Activated CD4-positive, alpha-beta T cell treated with anti-CD3 and anti-CD28 coated beads, Interleukin-2, amount 50 U/mL, for 1 hour (primary cell): ENCODE data around the gene RGPD4.

Source experiments
- DNase-seq: peaks from one replicate; pipeline ENCODE4 v3.0.0-alpha.2; 2020

Gene RGPD4

DNA sequence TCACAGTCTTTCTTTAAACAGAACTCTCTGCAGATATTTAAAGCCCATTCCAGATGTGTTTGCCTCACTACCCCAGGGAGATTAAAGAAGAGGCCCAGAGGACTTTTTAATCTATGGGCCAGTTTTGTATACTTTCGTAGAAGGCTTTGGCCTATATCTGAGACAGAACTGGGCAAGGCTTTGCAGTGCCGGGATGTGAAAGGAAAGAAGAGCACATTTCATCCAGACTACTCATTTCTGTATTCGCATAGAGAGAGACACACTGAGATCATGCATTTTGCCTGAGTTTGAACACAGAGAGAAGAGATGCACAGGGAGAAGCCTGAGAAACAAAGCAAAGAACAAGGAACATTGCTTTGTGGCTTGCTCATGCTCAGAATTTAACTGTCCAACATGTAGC, 104.7 kb downstream of the RGPD4 start:
- DNase-seq, result no peak

DNA sequence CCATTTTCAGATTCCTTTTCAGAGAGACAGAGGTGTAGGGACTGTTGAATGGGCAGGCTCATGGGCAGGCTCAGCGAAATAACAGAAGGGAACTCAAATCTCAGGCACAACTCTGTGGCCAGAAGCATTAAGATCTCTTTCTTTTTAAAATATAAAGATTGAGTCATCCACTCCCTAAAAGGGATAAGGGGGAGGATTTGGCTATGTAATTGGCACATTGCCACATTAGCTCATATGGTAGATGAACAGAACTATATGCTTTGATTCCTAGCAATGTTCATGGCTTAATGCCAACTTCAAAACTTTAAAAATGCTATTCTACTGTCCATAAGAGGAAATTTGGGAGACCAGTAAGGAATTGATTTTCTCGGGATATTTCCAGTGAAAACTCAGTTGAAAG, 105.8 kb downstream of the RGPD4 start:
- no peak for DNase-seq

DNA sequence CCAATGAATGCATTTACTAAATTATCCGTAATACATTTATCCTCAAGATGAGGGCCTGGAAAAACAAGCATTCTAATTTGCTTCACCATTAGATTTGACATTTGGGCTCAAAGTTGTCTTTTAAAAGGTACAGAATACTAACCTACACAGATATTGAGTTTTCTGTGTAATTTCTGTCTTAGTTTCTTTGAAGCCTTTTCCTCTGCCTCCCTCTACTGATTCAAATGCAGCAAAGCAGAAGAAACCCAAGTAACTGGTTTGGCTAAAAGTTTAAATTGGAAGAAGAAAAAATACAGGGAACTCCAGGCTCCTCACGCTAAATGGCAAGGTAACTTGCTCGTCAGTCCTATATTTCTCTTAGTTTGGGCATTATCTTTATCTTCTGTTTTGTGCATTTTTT, 106.3 kb downstream of the RGPD4 start:
- no peak for DNase-seq

DNA sequence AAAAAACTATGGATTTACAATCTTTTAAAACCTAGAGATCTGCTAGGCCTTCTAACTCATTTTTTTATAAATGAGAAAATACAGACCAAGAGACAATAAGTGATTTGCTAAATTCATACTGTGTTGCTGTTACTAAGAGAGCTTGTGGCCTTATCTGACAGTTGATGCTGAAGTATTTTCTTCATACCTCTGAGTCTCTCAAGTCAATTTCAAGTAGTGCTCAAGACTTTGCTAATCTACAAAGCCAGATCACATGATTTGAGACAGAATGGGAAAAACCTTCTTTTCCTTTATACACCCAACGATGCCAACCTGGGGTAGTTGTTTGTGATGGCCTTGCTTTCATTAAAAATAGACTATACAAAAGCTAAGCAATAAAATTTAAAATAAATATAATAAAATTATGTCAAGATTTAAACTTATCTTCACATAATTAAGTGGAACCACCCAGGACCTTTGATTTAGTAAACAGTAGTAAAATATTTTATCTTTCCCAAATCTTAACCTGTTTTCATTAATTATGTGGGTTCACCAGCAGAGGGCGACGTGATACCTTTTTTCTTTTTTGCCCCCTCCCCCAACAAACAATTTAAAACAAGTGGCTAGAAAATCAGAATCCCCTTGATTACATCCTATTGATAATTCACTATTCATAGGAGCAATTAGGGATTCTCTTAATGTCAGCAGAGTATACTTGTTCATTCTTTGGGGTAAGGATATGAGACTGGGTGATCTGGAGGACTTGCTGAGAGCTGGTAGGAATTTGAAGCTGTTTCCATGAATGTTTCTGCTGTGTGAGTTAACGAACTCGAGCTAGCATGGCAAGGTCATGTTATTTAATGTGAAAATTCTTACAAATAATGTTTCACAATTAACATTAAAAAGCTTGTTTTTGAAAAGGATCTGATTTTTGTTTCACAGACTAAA, 110.0 kb downstream of the RGPD4 start:
- DNase-seq, result no peak
